Measurements from ENCODE around the gene YIPF2. TPM values are rescaled to one million over a fixed set of nuclear protein-coding genes. Genes with fewer than 3 reads are reported as not detected.

YIPF2 gene
- total RNA-seq, 4 donors from 2014 or later, result 30.5 to 60.1 (median 49.3) TPM

GRCh38 chr19:10971107-10971726, 42.8 kb upstream of the YIPF2 start:
- H3K36me3 ChIP-seq, result no peaks in the 10 kb centered on the region
- DNase-seq, result no peak
- H3K9me3 ChIP-seq, result no peaks in the 10 kb centered on the region
- no peak overlapping the region for H3K27ac ChIP-seq
- no peaks in the 10 kb centered on the region for H3K27me3 ChIP-seq
- no peak overlapping the region for H3K4me3 ChIP-seq
- H3K4me1 ChIP-seq, result peaks cover 0 to 23% (median 2%) of the 10 kb centered on the region in 4 donors
- no peak for TF ChIP-seq POLR2A (IDR thresholded peaks at IDR 0.05)

GRCh38 chr19:10968527-10969135, 40.2 kb upstream of the YIPF2 start:
- H3K9me3 ChIP-seq, result no peaks in the 10 kb centered on the region
- peak in 4 of 6 experiments; percentile 5 to 45 (median 32) for TF ChIP-seq CTCF (IDR thresholded peaks at IDR 0.05)
- TF ChIP-seq POLR2A (IDR thresholded peaks at IDR 0.05), result no peak
- peak overlapping the region in 2 of 4 donors; percentile 38 to 50 for H3K27ac ChIP-seq
- peaks cover 0 to 15% (median 2%) of the 10 kb centered on the region in 4 donors for H3K4me1 ChIP-seq
- no peaks in the 10 kb centered on the region for H3K36me3 ChIP-seq
- no peaks in the 10 kb centered on the region for H3K27me3 ChIP-seq
- no peak overlapping the region for H3K4me3 ChIP-seq
- DNase-seq, result peak in 2 of 3 donors; percentile 34 to 53

GRCh38 chr19:10966809-10967208, 38.4 kb upstream of the YIPF2 start:
- DNase-seq, result no peak
- Histone ChIP-seq H3K36me3 (no peaks in the 10 kb centered on the region), H3K27me3 (no peaks in the 10 kb centered on the region), H3K4me3 (no peak overlapping the region), H3K27ac (no peak overlapping the region), H3K9me3 (no peaks in the 10 kb centered on the region), H3K4me1 (peaks cover 0 to 31% (median 13%) of the 10 kb centered on the region in 4 donors)
- TF ChIP-seq POLR2A (IDR thresholded peaks at IDR 0.05) (no peak), CTCF (IDR thresholded peaks at IDR 0.05) (no peak)

GRCh38 chr19:10965398-10965797, 37.0 kb upstream of the YIPF2 start:
- Histone ChIP-seq H3K27me3 (no peaks in the 10 kb centered on the region), H3K9me3 (no peaks in the 10 kb centered on the region), H3K4me1 (peaks cover 0 to 32% (median 14%) of the 10 kb centered on the region in 4 donors), H3K27ac (no peak overlapping the region), H3K4me3 (no peak overlapping the region), H3K36me3 (no peaks in the 10 kb centered on the region)
- no peak for DNase-seq
- no peak for TF ChIP-seq CTCF (IDR thresholded peaks at IDR 0.05)
- TF ChIP-seq POLR2A (IDR thresholded peaks at IDR 0.05), result no peak

- no peak overlapping the region for H3K4me3 ChIP-seq
- TF ChIP-seq POLR2A (IDR thresholded peaks at IDR 0.05), result no peak
- TF ChIP-seq CTCF (IDR thresholded peaks at IDR 0.05), result no peak
These were observed 36.5 kb upstream of the YIPF2 start for GRCh38 chr19:10964903-10965302.

GRCh38 chr19:10963865-10964264, 35.4 kb upstream of the YIPF2 start:
- TF ChIP-seq POLR2A (IDR thresholded peaks at IDR 0.05) (no peak), CTCF (IDR thresholded peaks at IDR 0.05) (no peak)
- Histone ChIP-seq H3K4me1 (peaks cover 0 to 37% (median 14%) of the 10 kb centered on the region in 4 donors), H3K27ac (peak overlapping the region in 1 of 4 donors; percentile 52), H3K9me3 (no peaks in the 10 kb centered on the region), H3K27me3 (no peaks in the 10 kb centered on the region), H3K36me3 (no peaks in the 10 kb centered on the region), H3K4me3 (no peak overlapping the region)
- no peak for DNase-seq

More at GRCh38 chr19:10964903-10965302, 36.5 kb upstream of the YIPF2 start:
- Histone ChIP-seq H3K4me1 (peaks cover 0 to 33% (median 14%) of the 10 kb centered on the region in 4 donors), H3K27ac (no peak overlapping the region), H3K9me3 (no peaks in the 10 kb centered on the region), H3K27me3 (no peaks in the 10 kb centered on the region), H3K36me3 (no peaks in the 10 kb centered on the region)
- DNase-seq, result no peak

Data from Peyer's patch (tissue), 4 donors.